ENCODE data around the gene CISH. TPM values are rescaled to one million over a fixed set of nuclear protein-coding genes. Genes with fewer than 3 reads are reported as not detected.

Gene CISH
- total and polyA plus RNA-seq, 5 experiments from 2014 or later: 8.1 to 135 (median 16.3) TPM

DNA sequence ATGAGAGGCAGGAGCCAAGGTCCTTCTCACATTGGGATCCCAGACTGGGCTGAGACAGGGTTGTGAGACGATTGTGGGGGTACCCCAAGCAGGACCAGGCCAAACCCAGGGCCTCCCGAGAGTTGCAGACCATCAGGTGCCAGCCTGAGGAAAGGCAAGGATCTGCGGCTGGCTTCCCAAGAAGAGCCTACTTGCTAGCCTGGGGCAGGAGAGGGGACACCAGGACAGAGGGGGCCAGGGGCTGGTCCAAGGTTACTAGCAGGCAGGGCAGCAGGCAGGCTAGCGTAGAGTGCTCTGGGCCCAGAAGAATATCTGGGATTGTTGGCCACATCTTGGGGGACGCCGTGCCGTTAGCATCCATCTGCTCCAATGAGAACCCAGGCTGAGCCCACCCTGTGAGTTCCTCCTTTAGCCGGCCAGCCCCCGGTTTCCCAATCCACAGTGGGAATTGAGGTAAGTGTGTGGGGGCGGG is 546 bp downstream of the CISH start:
- H3K36me3 Mint-ChIP-seq: peaks cover 5 to 44% (median 32%) of the 10 kb centered on the region in 3 donors
- POLR2A ChIA-PET: interaction anchor here (0.8 to 21.2 kb wide), 10 partner anchors 9 to 1517 kb away, joined by 3 to 623 read pairs (median 4); partner anchors contain the start of genes C3orf18, HEMK1, HYAL3 and MANF
- no peak for DNase-seq
- H3K27ac Mint-ChIP-seq: peak overlapping the region; percentile 88 to 98 (median 93)
- no peaks in the 10 kb centered on the region for H3K9me3 Mint-ChIP-seq
- H3K4me3 Mint-ChIP-seq: peak overlapping the region; percentile 92 to 98 (median 94)
- H3K4me1 Mint-ChIP-seq: peaks cover 42 to 83% (median 76%) of the 10 kb centered on the region in 4 donors
- no peak for ATAC-seq
- no peaks in the 10 kb centered on the region for H3K27me3 Mint-ChIP-seq

- Mint-ChIP-seq H3K27ac (peak overlapping the region; percentile 88 to 98 (median 94)), H3K36me3 (peaks cover 5 to 51% (median 38%) of the 10 kb centered on the region in 3 donors), H3K9me3 (no peaks in the 10 kb centered on the region), H3K4me3 (peak overlapping the region; percentile 92 to 98 (median 94)), H3K4me1 (peaks cover 45 to 84% (median 77%) of the 10 kb centered on the region in 4 donors), H3K27me3 (no peaks in the 10 kb centered on the region)
- ATAC-seq (no peak), DNase-seq (peak in 3 of 10 donors; percentile 26 to 37 (median 29))
- POLR2A ChIA-PET: interaction anchor here (0.5 to 21.2 kb wide), 10 partner anchors 10 to 1376 kb away, joined by 3 to 623 read pairs (median 4); partner anchors contain the start of genes C3orf18, HEMK1, HYAL3 and MANF
Measured at GRCh38 chr3:50610181-50610971, 1.2 kb downstream of the CISH start.

- no peak for DNase-seq
Measured at GRCh38 chr3:50609763-50610085, 1.9 kb downstream of the CISH start.

GRCh38 chr3:50609071-50609762 is 2.4 kb downstream of the CISH start:
- no peaks in the 10 kb centered on the region for H3K9me3 Mint-ChIP-seq
- ATAC-seq (no peak), DNase-seq (no peak)
- H3K4me3 Mint-ChIP-seq: peak overlapping the region; percentile 92 to 98 (median 94)
- H3K27me3 Mint-ChIP-seq: no peaks in the 10 kb centered on the region
- H3K4me1 Mint-ChIP-seq: peaks cover 52 to 94% (median 86%) of the 10 kb centered on the region in 4 donors
- peaks cover 5 to 61% (median 40%) of the 10 kb centered on the region in 3 donors for H3K36me3 Mint-ChIP-seq
- POLR2A ChIA-PET: interaction anchor here (0.6 to 21.2 kb wide), 12 partner anchors 7 to 310 kb away, joined by 3 to 623 read pairs (median 4); partner anchors contain the start of genes C3orf18, CYB561D2, HEMK1 and HYAL3
- peak overlapping the region; percentile 88 to 98 (median 94) for H3K27ac Mint-ChIP-seq

More at GRCh38 chr3:50609763-50610085, 1.9 kb downstream of the CISH start:
- peak overlapping the region; percentile 92 to 98 (median 94) for H3K4me3 Mint-ChIP-seq
- H3K4me1 Mint-ChIP-seq: peaks cover 50 to 91% (median 83%) of the 10 kb centered on the region in 4 donors
- H3K9me3 Mint-ChIP-seq: no peaks in the 10 kb centered on the region
- POLR2A ChIA-PET: interaction anchor here (0.5 to 21.2 kb wide), 12 partner anchors 10 to 1377 kb away, joined by 3 to 623 read pairs (median 4); partner anchors contain the start of genes C3orf18, CYB561D2, HEMK1 and HYAL3
- H3K27ac Mint-ChIP-seq: peak overlapping the region; percentile 88 to 98 (median 94)
- no peaks in the 10 kb centered on the region for H3K27me3 Mint-ChIP-seq
- H3K36me3 Mint-ChIP-seq: peaks cover 5 to 57% (median 40%) of the 10 kb centered on the region in 3 donors
- no peak for ATAC-seq

GRCh38 chr3:50608278-50608677 is 3.3 kb downstream of the CISH start:
- Mint-ChIP-seq H3K4me3 (peak overlapping the region; percentile 92 to 98 (median 94)), H3K4me1 (peaks cover 54 to 94% (median 86%) of the 10 kb centered on the region in 4 donors)

GRCh38 chr3:50607271-50608091 is 4.1 kb downstream of the CISH start:
- Mint-ChIP-seq H3K4me1 (peaks cover 57 to 94% (median 87%) of the 10 kb centered on the region in 4 donors), H3K4me3 (peak overlapping the region; percentile 92 to 98 (median 94)), H3K9me3 (no peaks in the 10 kb centered on the region), H3K27ac (peak overlapping the region; percentile 90 to 99 (median 94)), H3K27me3 (no peaks in the 10 kb centered on the region), H3K36me3 (peaks cover 5 to 70% (median 40%) of the 10 kb centered on the region in 3 donors)
- ATAC-seq (no peak), DNase-seq (no peak)
- POLR2A ChIA-PET: interaction anchor here (0.9 to 21.2 kb wide), 8 partner anchors 8 to 266 kb away, joined by 3 to 623 read pairs (median 6); partner anchors contain the start of genes C3orf18, CYB561D2, HEMK1 and MAPKAPK3

More at GRCh38 chr3:50608278-50608677, 3.3 kb downstream of the CISH start:
- Mint-ChIP-seq H3K9me3 (no peaks in the 10 kb centered on the region), H3K36me3 (peaks cover 5 to 70% (median 40%) of the 10 kb centered on the region in 3 donors), H3K27me3 (no peaks in the 10 kb centered on the region), H3K27ac (peak overlapping the region; percentile 88 to 98 (median 94))
- no peak for ATAC-seq
- POLR2A ChIA-PET: interaction anchor here (0.9 to 21.2 kb wide), 7 partner anchors 8 to 267 kb away, joined by 3 to 623 read pairs (median 7); partner anchors contain the start of genes C3orf18, CYB561D2, HEMK1 and MAPKAPK3
- no peak for DNase-seq

- Mint-ChIP-seq H3K27ac (peak overlapping the region; percentile 88 to 99 (median 94)), H3K9me3 (no peaks in the 10 kb centered on the region), H3K36me3 (peaks cover 5 to 72% (median 40%) of the 10 kb centered on the region in 3 donors), H3K27me3 (no peaks in the 10 kb centered on the region), H3K4me1 (peaks cover 62 to 96% (median 89%) of the 10 kb centered on the region in 4 donors), H3K4me3 (peak overlapping the region; percentile 79 to 98 (median 94))
- DNase-seq (peak; percentile 23 to 80 (median 56)), ATAC-seq (peak; percentile 64 to 73)
- POLR2A ChIA-PET: interaction anchor here (1.3 to 21.2 kb wide), 5 partner anchors 7 to 157 kb away, joined by 3 to 623 read pairs (median 104); partner anchors contain the start of genes C3orf18 and HEMK1
Measured at GRCh38 chr3:50606596-50606995, 5.0 kb downstream of the CISH start.

- DNase-seq (no peak), ATAC-seq (no peak)
- Mint-ChIP-seq H3K4me3 (peak overlapping the region; percentile 79 to 98 (median 94)), H3K4me1 (peaks cover 67 to 100% (median 94%) of the 10 kb centered on the region in 4 donors), H3K27ac (peak overlapping the region; percentile 88 to 99 (median 94)), H3K27me3 (no peaks in the 10 kb centered on the region), H3K36me3 (peaks cover 5 to 72% (median 40%) of the 10 kb centered on the region in 3 donors), H3K9me3 (no peaks in the 10 kb centered on the region)
- POLR2A ChIA-PET: interaction anchor here (1.1 to 21.2 kb wide), 6 partner anchors 6 to 31 kb away, joined by 3 to 623 read pairs (median 56); partner anchors contain the start of genes C3orf18 and HEMK1
Measured at GRCh38 chr3:50605901-50606326, 5.7 kb downstream of the CISH start.

DNA sequence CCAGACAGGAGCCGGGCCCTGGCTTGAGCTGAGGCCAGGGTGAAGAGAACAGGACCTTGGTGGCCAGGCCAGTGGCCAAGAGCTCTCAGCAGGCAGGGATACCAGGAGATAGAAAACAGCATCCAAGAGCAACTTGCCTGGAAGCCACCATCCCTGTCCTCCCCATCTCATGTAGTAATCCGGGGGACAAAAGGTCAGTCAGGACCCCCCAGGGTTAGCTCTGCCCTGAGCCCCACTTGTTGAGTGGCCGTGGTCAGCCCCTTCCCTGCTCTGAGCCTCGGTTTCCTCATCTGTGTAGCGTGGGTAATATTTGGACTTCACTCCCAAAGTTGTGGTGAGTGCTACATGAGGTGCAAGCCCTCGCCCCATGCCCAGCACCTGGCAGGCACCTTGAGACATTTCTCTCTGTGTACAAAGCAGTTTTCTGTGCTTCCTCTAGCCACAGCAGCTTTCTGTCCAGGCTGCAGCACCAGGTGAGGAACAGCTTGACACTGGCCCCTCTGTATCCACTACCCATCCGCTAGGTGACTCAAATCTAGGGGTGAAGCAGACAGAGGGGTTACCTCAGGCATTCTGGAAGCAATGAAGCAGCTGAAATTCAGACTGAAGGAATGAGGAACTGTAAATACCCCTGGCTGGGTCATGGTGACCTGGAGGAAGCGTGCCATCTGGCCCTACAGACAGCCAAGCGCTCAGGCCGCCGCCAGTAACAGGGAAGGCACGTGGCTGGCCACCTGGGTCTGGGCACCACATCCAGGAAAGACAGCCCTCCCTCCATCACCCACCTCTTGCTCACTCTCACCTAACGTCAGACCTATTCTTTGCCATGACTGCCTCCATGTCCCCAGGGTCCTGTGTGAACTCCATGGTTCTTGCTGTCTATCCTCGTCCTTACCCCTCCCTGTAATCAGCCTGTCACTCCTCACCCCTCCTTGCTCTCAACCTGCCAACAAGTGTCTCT is 6.7 kb downstream of the CISH start:
- no peaks in the 10 kb centered on the region for H3K9me3 Mint-ChIP-seq
- H3K4me3 Mint-ChIP-seq: peak overlapping the region; percentile 79 to 98 (median 94)
- POLR2A ChIA-PET: interaction anchor here (1.1 to 21.2 kb wide), 7 partner anchors 5 to 30 kb away, joined by 3 to 623 read pairs (median 9); partner anchors contain the start of genes C3orf18, HEMK1 and MAPKAPK3
- no peaks in the 10 kb centered on the region for H3K27me3 Mint-ChIP-seq
- peaks cover 70 to 100% (median 98%) of the 10 kb centered on the region in 4 donors for H3K4me1 Mint-ChIP-seq
- ATAC-seq (no peak), DNase-seq (no peak)
- H3K36me3 Mint-ChIP-seq: peaks cover 5 to 64% (median 33%) of the 10 kb centered on the region in 3 donors
- peak overlapping the region; percentile 88 to 99 (median 94) for H3K27ac Mint-ChIP-seq

- Mint-ChIP-seq H3K27ac (peak overlapping the region; percentile 88 to 99 (median 94)), H3K27me3 (no peaks in the 10 kb centered on the region), H3K4me1 (peaks cover 65 to 100% (median 99%) of the 10 kb centered on the region in 4 donors), H3K4me3 (peak overlapping the region; percentile 11 to 96 (median 90)), H3K9me3 (no peaks in the 10 kb centered on the region), H3K36me3 (peaks cover 5 to 58% (median 30%) of the 10 kb centered on the region in 3 donors)
- ATAC-seq (no peak), DNase-seq (no peak)
- POLR2A ChIA-PET: interaction anchor here (1.8 to 21.2 kb wide), 3 partner anchors 13 to 29 kb away, joined by 4 to 623 read pairs (median 433); partner anchors contain the start of genes C3orf18, HEMK1 and MAPKAPK3
Measured at GRCh38 chr3:50604110-50604621, 7.4 kb downstream of the CISH start.
